ENCODE data around the gene LTBR.

The LTBR gene

GRCh38 chr12:6347367-6348338 is 36.3 kb upstream of the LTBR start:
- DNase-seq, result no peak

GRCh38 chr12:6351622-6352021 is 32.3 kb upstream of the LTBR start:
- DNase-seq, result no peak

GRCh38 chr12:6352193-6353173 is 31.5 kb upstream of the LTBR start:
- no peak for DNase-seq

- DNase-seq, result no peak
Measured at GRCh38 chr12:6354495-6355393, 29.2 kb upstream of the LTBR start.

GRCh38 chr12:6355491-6356373 is 28.2 kb upstream of the LTBR start:
- DNase-seq, result no peak

GRCh38 chr12:6356374-6356820 is 27.6 kb upstream of the LTBR start:
- no peak for DNase-seq

- DNase-seq, result no peak
Measured at GRCh38 chr12:6358881-6359280, 25.1 kb upstream of the LTBR start.

- DNase-seq, result no peak
Measured at GRCh38 chr12:6360080-6360571, 23.8 kb upstream of the LTBR start.

- no peak for DNase-seq
Measured at GRCh38 chr12:6360578-6361490, 23.1 kb upstream of the LTBR start.

GRCh38 chr12:6361834-6362233 is 22.1 kb upstream of the LTBR start:
- no peak for DNase-seq

- DNase-seq, result no peak
Measured at GRCh38 chr12:6362403-6362802, 21.6 kb upstream of the LTBR start.

- DNase-seq, result no peak
Measured at GRCh38 chr12:6363010-6363329, 21.0 kb upstream of the LTBR start.

- no peak for DNase-seq
Measured at GRCh38 chr12:6363330-6364043, 20.5 kb upstream of the LTBR start.

- DNase-seq, result no peak
Measured at GRCh38 chr12:6364044-6364374, 20.0 kb upstream of the LTBR start.

- no peak for DNase-seq
Measured at GRCh38 chr12:6367065-6367968, 16.6 kb upstream of the LTBR start.

- no peak for DNase-seq
Measured at GRCh38 chr12:6367969-6368892, 15.7 kb upstream of the LTBR start.

- DNase-seq, result no peak
Measured at GRCh38 chr12:6368906-6369525, 14.9 kb upstream of the LTBR start.

Measured in NCI-H748 treated with DMSO at 0.1 percent for 48 hours (cell line).